Caco-2 (cell line): ENCODE data around the gene SEC14L5. TPM values are rescaled to one million over a fixed set of nuclear protein-coding genes. Genes with fewer than 3 reads are reported as not detected.

Experiments used
- BruUV-seq: library from RNA; stranded (reverse); fragments of 400-500 nt; replicated peaks from 2 replicates; lab custom pipeline; 2021; lab: Mats Ljungman, UMichigan
- CTCF ChIA-PET: fragments of 300-600 bp; sonication (Branson Sonifier 250); formaldehyde crosslinking; loops from one replicate; lab custom pipeline; 2022; ENCODE audit warnings: antibody characterized with exemption; lab: Charles Lee
- POLR2A ChIA-PET: fragments of 300-600 bp; sonication (Branson Sonifier 250); formaldehyde crosslinking; loops from one replicate; lab custom pipeline; 2022; ENCODE audit warnings: antibody characterized with exemption; lab: Charles Lee
- DNase-seq, 2 experiments: peaks; one replicate each; pipeline versions ENCODE4 v3.0.0 to v3.0.0-alpha.2; 2020 to 2022
- H3K27me3 ChIP-seq: replicated peaks from 2 replicates; pipeline ENCODE4 v1.6.0; 2011; ENCODE audit warnings: low read length; ENCODE audit not compliant: control insufficient read depth, insufficient read depth
- H3K36me3 ChIP-seq: 2 replicates; pipeline ENCODE4 v1.5.1; 2011; ENCODE audit warnings: low read length; ENCODE audit not compliant: control insufficient read depth, insufficient read depth
- H3K4me1 ChIP-seq: fragments of 250-450 bp; sonication (Bioruptor Pico); 2 replicates; pipeline ENCODE4 v1.5.1; 2020; ENCODE audit warnings: mild to moderate bottlenecking
- H3K4me3 ChIP-seq: 2 replicates; pipeline ENCODE4 v1.5.1; 2011; ENCODE audit warnings: low read depth, mild to moderate bottlenecking, control low read depth, low read length
- H3K9me3 ChIP-seq: fragments of 250-450 bp; sonication (Bioruptor Pico); 2 replicates; pipeline ENCODE4 v1.5.1; 2020; ENCODE audit warnings: mild to moderate bottlenecking, moderate library complexity
- H3K27ac Mint-ChIP-seq: one replicate; pipeline ENCODE4 v1.8.0; 2022; ENCODE audit warnings: mixed read lengths; ENCODE audit not compliant: unreplicated experiment
- H3K27me3 Mint-ChIP-seq: one replicate; pipeline ENCODE4 v1.8.0; 2022; ENCODE audit warnings: mixed read lengths; ENCODE audit not compliant: insufficient read depth, unreplicated experiment
- H3K36me3 Mint-ChIP-seq: one replicate; pipeline ENCODE4 v1.8.0; 2022; ENCODE audit warnings: mild to moderate bottlenecking, mixed read lengths; ENCODE audit not compliant: insufficient read depth, unreplicated experiment
- H3K4me1 Mint-ChIP-seq: one replicate; pipeline ENCODE4 v1.8.0; 2022; ENCODE audit warnings: low read depth, mixed read lengths; ENCODE audit not compliant: unreplicated experiment
- H3K4me3 Mint-ChIP-seq: one replicate; pipeline ENCODE4 v1.8.0; 2022; ENCODE audit warnings: mild to moderate bottlenecking, moderate library complexity, mixed read lengths; ENCODE audit not compliant: unreplicated experiment
- H3K9me3 Mint-ChIP-seq: one replicate; pipeline ENCODE4 v1.8.0; 2022; ENCODE audit warnings: mixed read lengths; ENCODE audit not compliant: unreplicated experiment
- CTCF ChIP-seq, 2 experiments: fragments of 200-600 bp in 1 of 2; IDR thresholded peaks; 1 replicate in 1 of 2; 2 replicates in 1 of 2; pipeline versions ENCODE4 v1.5.1 to v1.8.0; 2011 to 2022; ENCODE audit warnings: antibody characterized with exemption in 1 of 2, control low read depth in 1 of 2, inconsistent platforms in 1 of 2, low read depth in 1 of 2, low read length in 1 of 2, mild to moderate bottlenecking in 1 of 2, moderate library complexity in 1 of 2; ENCODE audit not compliant: insufficient read depth in 1 of 2, severe bottlenecking in 1 of 2, unreplicated experiment in 1 of 2
- intact Hi-C: fragments of 100-400 bp; cut with micrococcal nuclease; formaldehyde crosslinking; loops from one replicate; pipeline ENCODE4 v1.10.0; 2022; ENCODE audit not compliant: unreplicated experiment
- total RNA-seq: library from RNA; stranded (reverse); gene quantifications from 2 replicates; pipeline ENCODE4 v1.2.3, GENCODE V29; 2022

Gene SEC14L5
- total RNA-seq, 1 experiment from 2014 or later, result 0.14 TPM

GRCh38 chr16:5026664-5027063, 68.5 kb downstream of the SEC14L5 start:
- H3K4me1 ChIP-seq, result no peaks in the 10 kb centered on the region
- no peak overlapping the region for H3K27ac Mint-ChIP-seq
- no peak for DNase-seq
- CTCF ChIA-PET, result no interaction called here
- H3K4me1 Mint-ChIP-seq, result no peaks in the 10 kb centered on the region
- no peaks in the 10 kb centered on the region for H3K27me3 Mint-ChIP-seq
- H3K9me3 ChIP-seq, result no peaks in the 10 kb centered on the region
- no TSS peak for BruUV-seq
- H3K9me3 Mint-ChIP-seq, result no peaks in the 10 kb centered on the region
- TF ChIP-seq CTCF (IDR thresholded peaks at IDR 0.05; ENCODE audit: insufficient read depth in 1 of 2, low read depth in 1 of 2, low read length in 1 of 2, severe bottlenecking in 1 of 2, unreplicated experiment in 1 of 2), result no peak
- POLR2A ChIA-PET, result no interaction called here
- H3K4me3 Mint-ChIP-seq, result no peak overlapping the region
- no peak overlapping the region for H3K4me3 ChIP-seq
- H3K27me3 ChIP-seq, result no peaks in the 10 kb centered on the region
- no peaks in the 10 kb centered on the region for H3K36me3 Mint-ChIP-seq
- intact Hi-C loops, result no loop called here
- no peaks in the 10 kb centered on the region for H3K36me3 ChIP-seq

GRCh38 chr16:5027086-5027485, 69.0 kb downstream of the SEC14L5 start:
- Mint-ChIP-seq H3K36me3 (no peaks in the 10 kb centered on the region), H3K9me3 (no peaks in the 10 kb centered on the region), H3K27me3 (no peaks in the 10 kb centered on the region), H3K4me3 (no peak overlapping the region), H3K27ac (no peak overlapping the region), H3K4me1 (no peaks in the 10 kb centered on the region)
- H3K27me3 ChIP-seq, result no peaks in the 10 kb centered on the region
- no peak for TF ChIP-seq CTCF (IDR thresholded peaks at IDR 0.05; ENCODE audit: insufficient read depth in 1 of 2, low read depth in 1 of 2, low read length in 1 of 2, severe bottlenecking in 1 of 2, unreplicated experiment in 1 of 2)
- no peak for DNase-seq
- no TSS peak for BruUV-seq
- H3K4me1 ChIP-seq, result no peaks in the 10 kb centered on the region
- CTCF ChIA-PET, result no interaction called here
- H3K36me3 ChIP-seq, result no peaks in the 10 kb centered on the region
- H3K9me3 ChIP-seq, result no peaks in the 10 kb centered on the region
- POLR2A ChIA-PET, result no interaction called here
- intact Hi-C loops, result no loop called here
- no peak overlapping the region for H3K4me3 ChIP-seq

- Mint-ChIP-seq H3K36me3 (peaks cover 3% of the 10 kb centered on the region), H3K4me1 (peaks cover 3% of the 10 kb centered on the region), H3K27me3 (no peaks in the 10 kb centered on the region), H3K9me3 (no peaks in the 10 kb centered on the region), H3K4me3 (no peak overlapping the region), H3K27ac (no peak overlapping the region)
- intact Hi-C loops, result no loop called here
- no peaks in the 10 kb centered on the region for H3K36me3 ChIP-seq
- TF ChIP-seq CTCF (IDR thresholded peaks at IDR 0.05; ENCODE audit: insufficient read depth in 1 of 2, low read depth in 1 of 2, low read length in 1 of 2, severe bottlenecking in 1 of 2, unreplicated experiment in 1 of 2), result no peak
- ChIA-PET POLR2A (no interaction called here), CTCF (no interaction called here)
- DNase-seq, result no peak
- H3K4me1 ChIP-seq, result no peaks in the 10 kb centered on the region
- BruUV-seq, result no TSS peak
- H3K4me3 ChIP-seq, result no peak overlapping the region
- no peaks in the 10 kb centered on the region for H3K9me3 ChIP-seq
- no peaks in the 10 kb centered on the region for H3K27me3 ChIP-seq
These were observed 69.6 kb downstream of the SEC14L5 start for GRCh38 chr16:5027575-5028235.
